ENCODE data around the gene DLG2. TPM values are rescaled to one million over a fixed set of nuclear protein-coding genes. Genes with fewer than 3 reads are reported as not detected.

DLG2 gene
- total RNA-seq, 2 experiments from 2014 or later: 6.9 to 8.2 TPM

DNA sequence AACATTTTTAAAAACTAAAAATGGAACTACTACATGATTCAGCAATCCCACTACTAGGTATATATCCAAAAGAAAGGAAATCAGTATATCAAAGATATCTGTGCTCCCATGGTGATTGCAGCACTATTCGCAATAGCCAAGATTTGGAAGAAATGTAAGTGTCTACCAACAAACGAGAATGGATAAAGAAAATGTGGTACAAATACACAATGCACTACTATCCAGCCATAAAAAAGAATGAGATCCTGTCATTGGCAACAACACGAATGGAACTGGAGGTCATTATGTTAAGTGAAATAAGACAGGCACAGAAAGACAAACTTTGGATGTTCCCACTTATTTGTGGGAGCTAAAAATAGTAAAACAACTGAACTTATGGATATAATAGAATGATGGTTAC lies 1765.1 kb downstream of the DLG2 start:
- H3K9me2 ChIP-seq (ENCODE audit: insufficient read depth, low read length): no peaks in the 10 kb centered on the region
- TF ChIP-seq, protein P1, sequence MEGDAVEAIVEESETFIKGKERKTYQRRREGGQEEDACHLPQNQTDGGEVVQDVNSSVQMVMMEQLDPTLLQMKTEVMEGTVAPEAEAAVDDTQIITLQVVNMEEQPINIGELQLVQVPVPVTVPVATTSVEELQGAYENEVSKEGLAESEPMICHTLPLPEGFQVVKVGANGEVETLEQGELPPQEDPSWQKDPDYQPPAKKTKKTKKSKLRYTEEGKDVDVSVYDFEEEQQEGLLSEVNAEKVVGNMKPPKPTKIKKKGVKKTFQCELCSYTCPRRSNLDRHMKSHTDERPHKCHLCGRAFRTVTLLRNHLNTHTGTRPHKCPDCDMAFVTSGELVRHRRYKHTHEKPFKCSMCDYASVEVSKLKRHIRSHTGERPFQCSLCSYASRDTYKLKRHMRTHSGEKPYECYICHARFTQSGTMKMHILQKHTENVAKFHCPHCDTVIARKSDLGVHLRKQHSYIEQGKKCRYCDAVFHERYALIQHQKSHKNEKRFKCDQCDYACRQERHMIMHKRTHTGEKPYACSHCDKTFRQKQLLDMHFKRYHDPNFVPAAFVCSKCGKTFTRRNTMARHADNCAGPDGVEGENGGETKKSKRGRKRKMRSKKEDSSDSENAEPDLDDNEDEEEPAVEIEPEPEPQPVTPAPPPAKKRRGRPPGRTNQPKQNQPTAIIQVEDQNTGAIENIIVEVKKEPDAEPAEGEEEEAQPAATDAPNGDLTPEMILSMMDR (conservative IDR thresholded peaks at IDR 0.05; ENCODE audit: low read length): no peak
- no peak for TF ChIP-seq EZH2phosphoT487 (IDR thresholded peaks at IDR 0.05; ENCODE audit: borderline replicate concordance, low read depth, low read length)
- H3K36me3 ChIP-seq (ENCODE audit: insufficient read depth, low read length): no peaks in the 10 kb centered on the region
- no peak for DNase-seq (ENCODE audit: low spot score)
- no TSS peak for BruUV-seq (replicated peaks)
- no peaks in the 10 kb centered on the region for H3K79me2 ChIP-seq (ENCODE audit: insufficient read depth, low read depth, low read length)
- H4K20me1 ChIP-seq (ENCODE audit: insufficient read depth, low read length): no peaks in the 10 kb centered on the region
- intact Hi-C loops (cut with micrococcal nuclease; ENCODE audit: unreplicated experiment): no loop called here
- no peaks in the 10 kb centered on the region for H3K4me1 ChIP-seq (ENCODE audit: insufficient read depth, low read length, poor library complexity, severe bottlenecking)
- no peak overlapping the region for H3K27ac ChIP-seq (ENCODE audit: low read depth, low read length, poor library complexity, severe bottlenecking)
- no peak overlapping the region for H2AFZ ChIP-seq (ENCODE audit: low read length)
- H3K9me3 ChIP-seq (ENCODE audit: low read length): no peaks in the 10 kb centered on the region
- POLR2A ChIA-PET: no interaction called here
- CTCF ChIA-PET (ENCODE audit: unreplicated experiment): no interaction called here
- H3K4me2 ChIP-seq (ENCODE audit: low read length): no peak overlapping the region
- no peak overlapping the region for H3K4me3 ChIP-seq (ENCODE audit: low read depth, low read length, poor library complexity, severe bottlenecking)

DNA sequence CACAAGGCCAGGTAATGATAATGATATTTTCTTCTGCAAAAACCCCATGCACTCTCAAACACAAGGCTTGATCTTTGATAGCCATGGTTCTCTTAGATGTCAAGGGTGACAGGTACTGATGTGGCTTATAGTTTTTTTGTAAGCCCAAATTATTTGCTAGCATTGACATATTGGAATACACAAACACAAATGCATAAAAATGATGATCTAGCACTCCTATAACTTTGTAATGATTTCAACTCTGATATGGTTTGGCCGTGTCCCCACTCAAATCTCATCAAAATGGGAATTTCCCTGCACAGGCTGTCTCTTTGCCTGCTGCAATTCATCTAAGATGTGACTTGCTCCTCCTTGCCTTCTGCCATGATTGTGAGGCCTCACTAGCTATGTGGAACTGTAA lies 1768.5 kb downstream of the DLG2 start:
- no peaks in the 10 kb centered on the region for H3K36me3 ChIP-seq (ENCODE audit: insufficient read depth, low read length)

DNA sequence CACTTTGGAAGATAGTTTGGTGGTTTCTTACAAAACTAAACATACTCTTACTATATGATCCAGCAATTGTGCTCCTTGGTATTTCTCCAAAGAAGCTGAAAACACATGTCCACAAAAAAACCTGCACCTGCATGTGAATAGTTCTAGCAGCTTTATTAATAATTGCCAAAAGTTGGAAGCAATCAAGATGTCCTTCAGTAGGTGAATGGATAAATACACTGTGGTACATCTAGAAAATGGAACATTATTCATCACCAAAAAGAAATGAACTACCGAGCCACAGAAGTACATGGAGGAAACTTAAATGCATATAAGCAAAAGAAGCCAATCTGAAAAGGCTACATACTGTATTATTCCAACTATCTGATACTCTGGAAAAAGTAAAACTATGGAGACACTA lies 1771.9 kb downstream of the DLG2 start:
- no peak overlapping the region for H3K4me2 ChIP-seq (ENCODE audit: low read length)
- H3K4me1 ChIP-seq (ENCODE audit: insufficient read depth, low read length, poor library complexity, severe bottlenecking): no peaks in the 10 kb centered on the region
- H3K9me3 ChIP-seq (ENCODE audit: low read length): no peaks in the 10 kb centered on the region
- ChIA-PET POLR2A (no interaction called here), CTCF (ENCODE audit: unreplicated experiment) (no interaction called here)
- TF ChIP-seq, protein P1 (conservative IDR thresholded peaks at IDR 0.05; ENCODE audit: low read length): no peak
- no peak for TF ChIP-seq EZH2phosphoT487 (IDR thresholded peaks at IDR 0.05; ENCODE audit: borderline replicate concordance, low read depth, low read length)
- H4K20me1 ChIP-seq (ENCODE audit: insufficient read depth, low read length): no peaks in the 10 kb centered on the region
- intact Hi-C loops (cut with micrococcal nuclease; ENCODE audit: unreplicated experiment): no loop called here
- no peaks in the 10 kb centered on the region for H3K79me2 ChIP-seq (ENCODE audit: insufficient read depth, low read depth, low read length)
- H3K36me3 ChIP-seq (ENCODE audit: insufficient read depth, low read length): no peaks in the 10 kb centered on the region
- H3K9me2 ChIP-seq (ENCODE audit: insufficient read depth, low read length): no peaks in the 10 kb centered on the region
- no TSS peak for BruUV-seq (replicated peaks)
- H3K4me3 ChIP-seq (ENCODE audit: low read depth, low read length, poor library complexity, severe bottlenecking): no peak overlapping the region
- no peak overlapping the region for H2AFZ ChIP-seq (ENCODE audit: low read length)
- no peak overlapping the region for H3K27ac ChIP-seq (ENCODE audit: low read depth, low read length, poor library complexity, severe bottlenecking)
- no peak for DNase-seq (ENCODE audit: low spot score)

More for the DNA sequence above, 1768.5 kb downstream of the DLG2 start:
- no peaks in the 10 kb centered on the region for H3K9me3 ChIP-seq (ENCODE audit: low read length)
- no peak overlapping the region for H3K4me3 ChIP-seq (ENCODE audit: low read depth, low read length, poor library complexity, severe bottlenecking)
- H3K27ac ChIP-seq (ENCODE audit: low read depth, low read length, poor library complexity, severe bottlenecking): no peak overlapping the region
- intact Hi-C loops (cut with micrococcal nuclease; ENCODE audit: unreplicated experiment): no loop called here
- DNase-seq (ENCODE audit: low spot score): no peak
- no peak overlapping the region for H3K4me2 ChIP-seq (ENCODE audit: low read length)
- ChIA-PET POLR2A (no interaction called here), CTCF (ENCODE audit: unreplicated experiment) (no interaction called here)
- BruUV-seq (replicated peaks): no TSS peak
- H4K20me1 ChIP-seq (ENCODE audit: insufficient read depth, low read length): no peaks in the 10 kb centered on the region
- H2AFZ ChIP-seq (ENCODE audit: low read length): no peak overlapping the region
- no peaks in the 10 kb centered on the region for H3K4me1 ChIP-seq (ENCODE audit: insufficient read depth, low read length, poor library complexity, severe bottlenecking)
- no peaks in the 10 kb centered on the region for H3K9me2 ChIP-seq (ENCODE audit: insufficient read depth, low read length)
- TF ChIP-seq EZH2phosphoT487 (IDR thresholded peaks at IDR 0.05; ENCODE audit: borderline replicate concordance, low read depth, low read length): no peak
- TF ChIP-seq, protein P1 (conservative IDR thresholded peaks at IDR 0.05; ENCODE audit: low read length): no peak
- no peaks in the 10 kb centered on the region for H3K79me2 ChIP-seq (ENCODE audit: insufficient read depth, low read depth, low read length)
